Stimulated activated naive CD8-positive, alpha-beta T cell treated with anti-CD3 and anti-CD28 coated beads, Interleukin-15, Interleukin-2, amounts not matched to agents 100 U/mL and 50 U/mL, for 24 hours (primary cell): ENCODE data around the gene SMIM35.

Source experiments
- ATAC-seq: fragments of 150-1000 bp; cut with Tn5 transposase; one replicate; pipeline ENCODE4 v1.10.0; 2021
- DNase-seq: peaks from one replicate; pipeline ENCODE4 v3.0.0; 2021

Gene SMIM35

GRCh38 chr11:118002541-118003423 is 84.0 kb downstream of the SMIM35 start:
- ATAC-seq, result peak; percentile 82
- DNase-seq, result peak; percentile 72

DNA sequence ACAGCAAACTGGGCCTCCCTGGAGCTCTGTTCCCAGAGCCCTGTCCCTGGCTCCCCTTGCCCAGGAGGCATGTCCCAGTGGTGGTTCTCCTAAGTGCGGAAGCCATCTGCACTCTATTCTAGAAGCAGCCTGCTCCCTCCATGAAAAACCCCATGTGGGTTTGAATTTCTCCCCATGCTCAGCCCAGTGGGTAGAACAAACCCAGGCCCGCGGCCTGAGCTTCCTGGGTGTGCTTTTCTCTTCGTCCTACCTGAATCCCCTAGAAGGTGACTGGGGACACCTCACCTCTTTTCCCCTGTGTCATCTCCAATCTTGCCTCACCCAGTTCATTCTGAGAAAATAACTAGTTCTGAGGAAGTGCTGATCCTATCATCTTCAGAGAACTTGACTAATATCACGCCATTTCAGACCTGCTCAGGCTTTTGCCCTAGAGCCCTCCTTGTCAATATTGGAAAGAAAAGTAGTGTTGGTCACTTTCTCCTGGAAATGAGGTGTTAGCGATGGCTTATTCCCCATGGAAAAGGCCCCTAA is 84.7 kb downstream of the SMIM35 start:
- ATAC-seq (peak; percentile 64), DNase-seq (peak; percentile 66)

GRCh38 chr11:118001494-118001971 is 85.2 kb downstream of the SMIM35 start:
- ATAC-seq (peak; percentile 6), DNase-seq (no peak)

- DNase-seq (no peak), ATAC-seq (no peak)
Observed at GRCh38 chr11:118000850-118001228, 85.9 kb downstream of the SMIM35 start.

DNA sequence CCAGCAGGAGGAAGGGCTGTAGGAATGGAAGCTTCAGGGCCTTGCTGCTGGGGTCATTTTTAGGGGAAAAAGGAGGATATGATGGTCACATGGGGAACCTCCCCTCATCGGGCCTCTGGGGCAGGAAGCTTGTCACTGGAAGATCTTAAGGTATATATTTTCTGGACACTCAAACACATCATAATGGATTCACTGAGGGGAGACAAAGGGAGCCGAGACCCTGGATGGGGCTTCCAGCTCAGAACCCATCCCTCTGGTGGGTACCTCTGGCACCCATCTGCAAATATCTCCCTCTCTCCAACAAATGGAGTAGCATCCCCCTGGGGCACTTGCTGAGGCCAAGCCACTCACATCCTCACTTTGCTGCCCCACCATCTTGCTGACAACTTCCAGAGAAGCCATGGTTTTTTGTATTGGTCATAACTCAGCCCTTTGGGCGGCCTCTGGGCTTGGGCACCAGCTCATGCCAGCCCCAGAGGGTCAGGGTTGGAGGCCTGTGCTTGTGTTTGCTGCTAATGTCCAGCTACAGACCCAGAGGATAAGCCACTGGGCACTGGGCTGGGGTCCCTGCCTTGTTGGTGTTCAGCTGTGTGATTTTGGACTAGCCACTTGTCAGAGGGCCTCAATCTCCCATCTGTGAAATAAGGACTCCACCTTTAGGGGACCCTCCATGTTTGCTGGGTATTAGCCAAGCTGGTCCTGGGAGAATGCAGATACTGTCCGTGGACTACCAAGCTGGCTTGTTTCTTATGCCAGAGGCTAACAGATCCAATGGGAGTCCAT is 86.5 kb downstream of the SMIM35 start:
- no peak for ATAC-seq
- no peak for DNase-seq

- DNase-seq (no peak), ATAC-seq (no peak)
Observed at GRCh38 chr11:117999354-117999993, 87.3 kb downstream of the SMIM35 start.

GRCh38 chr11:117998664-117999353 is 88.0 kb downstream of the SMIM35 start:
- DNase-seq (no peak), ATAC-seq (no peak)

DNA sequence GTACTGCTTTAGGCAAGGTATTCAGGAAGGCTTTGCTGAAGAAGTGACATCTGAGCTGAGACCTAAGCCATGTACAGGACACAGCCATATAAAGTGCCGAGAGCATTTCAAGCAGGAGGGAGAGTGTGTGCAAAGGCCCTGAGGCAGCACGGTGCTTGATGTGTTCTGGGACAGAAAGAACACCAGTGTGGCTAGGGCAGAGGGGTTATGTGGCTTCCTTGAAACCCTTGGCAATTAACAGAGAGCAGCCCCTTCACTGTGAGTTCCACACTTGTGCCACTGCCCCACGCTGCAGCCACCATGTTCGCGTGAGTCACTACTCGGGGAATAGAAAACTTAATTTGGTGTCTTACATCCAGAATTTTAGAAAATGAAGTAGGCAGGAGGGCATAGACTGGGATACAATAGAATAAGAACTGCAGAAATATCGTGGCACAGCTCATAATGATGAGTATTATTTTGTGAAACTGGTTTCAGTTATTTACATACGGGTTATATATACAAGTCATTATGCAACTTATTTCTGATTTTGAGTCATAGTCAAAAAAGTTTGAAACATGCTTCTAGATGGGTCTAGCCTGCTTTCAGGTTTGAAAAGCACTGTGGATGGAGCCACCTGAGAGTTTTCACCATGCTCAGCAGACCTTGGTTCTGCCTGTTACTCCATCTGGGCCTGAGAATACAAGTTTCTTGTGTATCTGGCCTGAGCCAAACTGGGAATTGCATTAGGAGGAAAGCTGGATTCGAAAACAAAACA is 88.8 kb downstream of the SMIM35 start:
- DNase-seq (no peak), ATAC-seq (no peak)

DNA sequence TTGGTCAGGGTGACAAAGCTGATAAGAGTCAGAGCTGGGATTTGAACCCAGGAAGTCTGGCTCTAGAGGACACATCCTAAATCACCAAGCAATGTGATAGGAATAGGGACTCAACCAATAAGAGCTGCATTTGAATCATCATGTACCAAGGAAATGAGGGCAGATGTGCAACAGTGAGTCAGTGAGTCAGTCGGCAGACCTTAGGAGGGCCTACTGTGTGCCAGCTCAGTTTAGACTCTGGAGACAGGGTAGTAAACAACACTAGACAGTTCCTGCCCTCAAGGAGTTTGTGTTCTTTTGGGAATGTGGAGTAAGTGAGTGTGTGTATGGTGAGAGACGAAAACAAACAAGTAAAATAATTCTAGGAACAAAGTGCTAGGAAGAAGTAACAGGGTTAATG is 89.4 kb downstream of the SMIM35 start:
- peak; percentile 9 for DNase-seq
- ATAC-seq, result no peak

GRCh38 chr11:117996058-117996457 is 90.7 kb downstream of the SMIM35 start:
- DNase-seq, result no peak
- ATAC-seq, result no peak

DNA sequence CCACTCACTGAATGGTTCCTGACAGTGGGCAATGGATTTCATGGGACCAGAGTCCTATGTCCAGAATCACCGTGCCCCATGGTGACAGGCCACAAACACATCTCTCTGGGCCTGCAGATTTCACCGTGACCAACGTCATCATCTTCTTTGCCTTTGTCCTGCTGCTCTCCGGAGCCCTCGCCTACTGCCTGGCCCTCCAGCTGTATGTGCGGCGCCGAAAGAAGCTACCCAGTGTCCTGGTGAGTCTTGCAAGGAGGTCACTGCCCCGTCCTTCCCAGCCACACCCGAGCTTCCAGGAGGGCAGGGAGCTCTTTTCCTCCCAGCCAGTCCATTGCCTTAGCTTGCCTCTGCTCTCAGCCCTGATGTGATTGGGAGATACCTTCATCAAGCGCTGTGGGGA is 91.3 kb downstream of the SMIM35 start:
- no peak for ATAC-seq

GRCh38 chr11:117993988-117994745 is 92.6 kb downstream of the SMIM35 start:
- no peak for DNase-seq
- no peak for ATAC-seq

More for the DNA sequence above, 91.3 kb downstream of the SMIM35 start:
- no peak for DNase-seq

DNA sequence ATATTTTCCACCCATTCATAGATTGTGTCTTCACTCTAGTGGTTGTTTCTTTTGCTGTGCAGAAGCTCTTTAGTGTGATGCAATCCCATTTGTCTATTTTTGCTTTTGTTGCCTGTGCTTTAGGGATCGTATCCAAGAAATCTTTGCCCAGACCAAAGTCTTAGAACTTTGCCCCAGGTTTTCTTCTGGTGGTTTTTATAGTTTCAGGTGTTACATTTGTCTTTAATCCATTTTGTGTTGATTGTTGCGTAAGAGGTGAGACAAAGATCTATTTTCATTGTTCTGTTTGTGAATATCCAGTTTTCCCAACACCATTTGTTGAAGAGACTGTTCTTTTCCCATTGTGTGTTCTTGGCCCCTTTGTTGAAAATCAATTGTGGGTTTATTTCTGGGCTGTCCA is 94.1 kb downstream of the SMIM35 start:
- ATAC-seq, result no peak
- DNase-seq, result no peak

- DNase-seq, result no peak
- ATAC-seq, result no peak
Observed at GRCh38 chr11:117992136-117992535, 94.6 kb downstream of the SMIM35 start.

DNA sequence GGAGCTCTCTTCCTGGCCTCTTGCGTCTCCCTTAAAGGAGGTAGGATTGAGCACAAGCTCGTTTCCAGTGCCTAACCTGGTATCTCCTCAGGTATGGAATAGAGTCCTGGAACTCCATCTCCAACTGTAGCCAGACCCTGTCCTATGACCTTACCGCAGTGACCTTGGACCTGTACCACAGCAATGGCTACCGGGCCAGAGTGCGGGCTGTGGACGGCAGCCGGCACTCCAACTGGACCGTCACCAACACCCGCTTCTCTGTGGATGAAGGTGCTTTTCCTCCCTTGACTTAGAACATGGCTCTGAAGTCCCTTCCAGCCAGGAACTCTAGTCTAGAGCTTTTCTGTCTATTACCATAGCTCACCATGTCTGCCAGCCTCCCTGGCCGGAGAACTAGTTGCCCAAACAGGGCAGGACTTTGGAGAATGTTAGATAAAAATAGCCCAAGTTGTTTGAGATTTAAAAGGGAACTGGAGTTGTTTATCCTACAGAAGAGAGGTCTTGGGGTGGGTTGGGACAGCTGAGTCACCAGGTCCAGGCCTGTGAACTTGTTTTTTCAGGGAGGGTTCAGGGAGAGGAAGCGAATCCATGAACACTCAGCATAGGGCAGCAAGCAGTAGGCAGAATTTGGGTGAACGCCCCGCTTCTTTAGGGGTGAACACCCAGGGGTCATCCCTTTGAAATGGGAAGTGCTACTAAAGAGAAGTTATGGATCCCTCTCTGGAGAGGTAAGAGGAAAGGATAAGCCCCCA is 97.2 kb downstream of the SMIM35 start:
- ATAC-seq (no peak), DNase-seq (no peak)

DNA sequence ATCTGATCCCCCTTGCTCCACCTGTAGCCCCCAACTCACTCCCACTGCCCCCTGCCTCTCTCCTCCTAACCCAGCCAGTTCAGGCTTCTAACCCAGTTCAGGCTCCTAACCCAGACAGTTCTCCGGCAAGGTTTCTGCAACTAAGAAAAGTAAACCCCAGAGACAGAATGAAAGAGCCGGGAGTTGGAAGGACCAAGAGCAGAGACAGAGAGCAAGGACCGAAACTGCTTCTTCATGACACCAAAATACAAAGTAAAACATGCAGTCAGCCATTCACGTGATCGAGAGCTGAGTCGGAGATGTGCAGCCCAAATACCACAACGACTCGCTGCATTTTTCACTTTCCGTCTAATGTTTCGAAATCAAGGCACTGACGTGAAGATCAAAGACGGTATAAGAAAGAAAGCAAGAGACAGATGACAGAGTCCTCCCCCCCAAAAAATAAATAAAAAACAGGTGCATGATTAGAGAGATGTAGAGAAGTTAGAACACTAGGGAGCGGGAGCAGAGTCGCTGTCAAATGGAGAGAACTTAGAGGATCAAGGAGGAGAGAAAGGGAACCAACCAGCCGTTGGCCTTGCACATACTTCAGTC is 99.7 kb downstream of the SMIM35 start:
- ATAC-seq (peak; percentile 48), DNase-seq (peak; percentile 64)

DNA sequence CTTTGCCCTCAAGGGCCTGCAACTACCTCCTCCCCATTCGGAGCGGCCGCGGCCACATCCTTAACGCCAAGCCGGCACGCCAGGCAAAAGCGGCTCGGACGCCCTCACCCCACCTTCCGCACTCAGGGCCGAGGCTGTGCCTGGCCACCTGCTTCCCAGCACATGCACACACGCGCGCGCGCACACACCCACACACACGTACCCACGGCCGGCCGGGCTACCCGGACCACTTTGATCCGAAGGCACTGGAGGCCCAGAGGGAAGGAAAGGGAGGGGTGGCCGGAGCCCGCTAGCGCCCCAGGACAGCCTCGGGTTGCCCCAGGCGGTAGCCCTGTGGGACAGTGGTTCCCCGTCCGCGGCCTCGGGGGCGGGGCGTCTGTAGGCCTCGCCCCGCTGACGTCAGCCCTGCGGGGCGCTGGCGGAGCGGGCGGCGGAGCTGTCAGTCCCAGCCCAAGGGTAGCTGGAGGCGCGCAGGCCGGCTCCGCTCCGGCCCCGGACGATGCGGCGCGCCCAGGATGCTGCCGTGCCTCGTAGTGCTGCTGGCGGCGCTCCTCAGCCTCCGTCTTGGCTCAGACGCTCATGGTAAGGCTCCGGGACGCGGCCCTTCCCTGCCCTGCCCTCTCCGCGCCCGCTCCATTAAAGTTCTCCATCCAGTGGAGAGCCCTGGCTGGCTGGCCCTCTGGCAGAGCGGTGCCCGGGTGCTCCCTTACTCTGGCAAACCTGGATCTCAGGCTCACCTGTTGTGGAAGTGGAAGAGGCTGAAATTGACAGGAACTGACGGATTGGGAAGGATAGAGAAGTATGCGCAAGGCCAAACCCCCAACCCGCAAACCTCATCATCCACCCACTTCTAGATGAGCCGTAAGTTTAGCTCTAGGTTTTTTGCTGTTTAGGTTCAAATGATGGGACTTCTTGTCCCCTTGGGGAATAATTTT is 100.5 kb downstream of the SMIM35 start, which contains the start of gene IL10RA:
Gene IL10RA (plus strand): TSS at position 442 of the 935 bp plus-strand sequence. CDS start 74 bp downstream, at position 516.
- ATAC-seq (peak; percentile 85), DNase-seq (peak; percentile 90)

GRCh38 chr11:117984476-117984875 is 102.3 kb downstream of the SMIM35 start:
- DNase-seq (no peak), ATAC-seq (no peak)
